PC-3 (cell line): ENCODE results near the gene PDIK1L.

Experiments used
- CTCF ChIP-seq: fragments of 300-600 bp; sonication (generic); conservative IDR thresholded peaks from 2 replicates; pipeline ENCODE4 v1.5.1; 2017; ENCODE audit warnings: antibody characterized with exemption, low read depth, mild to moderate bottlenecking, low read length
- EZH2 ChIP-seq: fragments of 300-600 bp; sonication (generic); IDR thresholded peaks from one replicate; pipeline ENCODE4 v1.6.1; 2017; ENCODE audit warnings: antibody characterized with exemption, mild to moderate bottlenecking, low read length; ENCODE audit not compliant: unreplicated experiment
- EZH2phosphoT487 ChIP-seq: fragments of 300-600 bp; sonication (generic); IDR thresholded peaks from 2 replicates; pipeline ENCODE4 v1.6.1; 2018; ENCODE audit warnings: mild to moderate bottlenecking, antibody characterized with exemption, low read length, borderline replicate concordance

GRCh38 chr1:26084844-26085243 lies 26.8 kb upstream of the PDIK1L start:
- TF ChIP-seq EZH2 (no peak), CTCF (no peak), EZH2phosphoT487 (no peak)
